Esophagus muscularis mucosa (tissue), 4 donors: ENCODE measurements around the gene AP5S1. TPM values are rescaled to one million over a fixed set of nuclear protein-coding genes. Genes with fewer than 3 reads are reported as not detected.

Source experiments
- DNase-seq: peaks from one replicate; pipeline ENCODE4 v3.0.0-alpha.2; 2017; ENCODE audit errors: extremely low spot score
- H3K27ac ChIP-seq, 4 donors: fragments of 200-600 bp; sonication (generic); replicated peaks in 1 of 4; 1 replicate in 3 of 4; 2 replicates in 1 of 4; pipeline ENCODE4 v1.5.1; 2016 to 2019; ENCODE audit warnings: mild to moderate bottlenecking in 1 of 4
- H3K27me3 ChIP-seq, 4 donors: fragments of 200-600 bp; sonication (generic); one replicate each; pipeline versions ENCODE4 v1.5.1 to v1.6.0; 2016 to 2019
- H3K36me3 ChIP-seq, 4 donors: fragments of 200-600 bp; sonication (generic); one replicate each; pipeline ENCODE4 v1.5.1; 2016 to 2019
- H3K4me1 ChIP-seq, 4 donors: fragments of 200-600 bp; sonication (generic); one replicate each; pipeline ENCODE4 v1.5.1; 2016 to 2019
- H3K4me3 ChIP-seq, 4 donors: fragments of 200-600 bp; sonication (generic); 1 replicate in 2 of 4; 2 replicates in 2 of 4; pipeline ENCODE4 v1.5.1; 2016 to 2019; ENCODE audit warnings: mild to moderate bottlenecking in 4 of 4, moderate library complexity in 1 of 4
- H3K9me3 ChIP-seq, 4 donors: fragments of 200-600 bp; sonication (generic); 1 replicate in 3 of 4; 2 replicates in 1 of 4; pipeline ENCODE4 v1.5.1; 2016 to 2019
- EP300 ChIP-seq: sonication (generic); formaldehyde crosslinking; IDR thresholded peaks from one replicate; pipeline ENCODE4 v1.6.1; 2017; ENCODE audit warnings: antibody characterized with exemption
- POLR2A ChIP-seq: fragments of 450-650 bp; IDR thresholded peaks from one replicate; pipeline ENCODE4 v1.6.1; 2017; ENCODE audit warnings: antibody characterized with exemption, moderate library complexity, mild to moderate bottlenecking, low read depth
- POLR2AphosphoS5 ChIP-seq, 2 donors: sonication (generic); formaldehyde crosslinking; IDR thresholded peaks; one replicate each; pipeline ENCODE4 v1.6.1; 2017; ENCODE audit warnings: antibody characterized with exemption in 2 of 2
- WGBS: methylation state at CpG from one replicate; pipeline ENCODE4 v1.1.5; 2018; 5-methylcytosine and 5-hydroxymethylcytosine counted together
- intact Hi-C: fragments of 100-400 bp; cut with DNase I; formaldehyde crosslinking; loops from one replicate; pipeline ENCODE4 v1.15.1; 2023
- total RNA-seq, 4 donors: library from RNA; depleted of rRNA; stranded (reverse); fragments of >200 nt; gene quantifications; one replicate each; pipeline versions ENCODE4 v1.1.0 to v1.2.1, GENCODE V29; 2016
- TF ChIP-seq, protein P1 (sequence below), 3 experiments: fragments of 200-600 bp in 2 of 3; fragments of 450-650 bp in 1 of 3; sonication (generic) in 2 of 3; IDR thresholded peaks; one replicate each; pipeline ENCODE4 v1.5.1; 2017 to 2019; ENCODE audit warnings: antibody characterized with exemption in 3 of 3, mild to moderate bottlenecking in 2 of 3, moderate library complexity in 1 of 3

The AP5S1 gene
- total RNA-seq, 4 donors from 2014 or later = 7.9 to 11.7 (median 11.2) TPM

DNA sequence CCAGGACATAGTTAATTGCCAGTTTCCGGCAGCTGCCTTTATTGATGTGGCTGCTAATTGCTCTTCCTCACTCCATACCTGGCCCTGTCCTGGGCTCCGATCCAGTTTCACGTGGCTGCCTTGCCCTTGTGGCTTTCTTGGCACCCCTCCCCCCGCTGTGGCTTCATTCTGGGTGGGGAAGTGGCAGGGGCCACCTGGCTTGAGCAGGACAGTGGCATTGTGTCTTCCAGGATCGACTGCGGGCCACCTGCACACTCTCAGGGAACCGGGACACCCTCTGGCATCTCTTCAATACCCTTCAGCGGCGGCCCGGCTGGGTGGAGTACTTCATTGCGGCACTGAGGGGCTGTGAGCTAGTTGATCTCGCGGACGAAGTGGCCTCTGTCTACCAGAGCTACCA, 37.1 kb downstream of the AP5S1 start:
- Histone ChIP-seq H3K36me3 (peaks cover 47 to 82% (median 77%) of the 10 kb centered on the region in 4 donors), H3K9me3 (no peaks in the 10 kb centered on the region), H3K4me3 (no peak overlapping the region), H3K27ac (no peak overlapping the region), H3K27me3 (no peaks in the 10 kb centered on the region), H3K4me1 (peaks cover 4 to 10% (median 7%) of the 10 kb centered on the region in 4 donors)
- WGBS = 82% methylated on average over 11 of the region's 14 CpGs
- intact Hi-C loops = no loop called here
- DNase-seq = no peak
- TF ChIP-seq, protein P1, sequence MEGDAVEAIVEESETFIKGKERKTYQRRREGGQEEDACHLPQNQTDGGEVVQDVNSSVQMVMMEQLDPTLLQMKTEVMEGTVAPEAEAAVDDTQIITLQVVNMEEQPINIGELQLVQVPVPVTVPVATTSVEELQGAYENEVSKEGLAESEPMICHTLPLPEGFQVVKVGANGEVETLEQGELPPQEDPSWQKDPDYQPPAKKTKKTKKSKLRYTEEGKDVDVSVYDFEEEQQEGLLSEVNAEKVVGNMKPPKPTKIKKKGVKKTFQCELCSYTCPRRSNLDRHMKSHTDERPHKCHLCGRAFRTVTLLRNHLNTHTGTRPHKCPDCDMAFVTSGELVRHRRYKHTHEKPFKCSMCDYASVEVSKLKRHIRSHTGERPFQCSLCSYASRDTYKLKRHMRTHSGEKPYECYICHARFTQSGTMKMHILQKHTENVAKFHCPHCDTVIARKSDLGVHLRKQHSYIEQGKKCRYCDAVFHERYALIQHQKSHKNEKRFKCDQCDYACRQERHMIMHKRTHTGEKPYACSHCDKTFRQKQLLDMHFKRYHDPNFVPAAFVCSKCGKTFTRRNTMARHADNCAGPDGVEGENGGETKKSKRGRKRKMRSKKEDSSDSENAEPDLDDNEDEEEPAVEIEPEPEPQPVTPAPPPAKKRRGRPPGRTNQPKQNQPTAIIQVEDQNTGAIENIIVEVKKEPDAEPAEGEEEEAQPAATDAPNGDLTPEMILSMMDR (IDR thresholded peaks at IDR 0.05) = no peak
- TF ChIP-seq EP300 = no peak
- no peak for TF ChIP-seq POLR2A
- no peak for TF ChIP-seq POLR2AphosphoS5 (IDR thresholded peaks at IDR 0.05)

DNA sequence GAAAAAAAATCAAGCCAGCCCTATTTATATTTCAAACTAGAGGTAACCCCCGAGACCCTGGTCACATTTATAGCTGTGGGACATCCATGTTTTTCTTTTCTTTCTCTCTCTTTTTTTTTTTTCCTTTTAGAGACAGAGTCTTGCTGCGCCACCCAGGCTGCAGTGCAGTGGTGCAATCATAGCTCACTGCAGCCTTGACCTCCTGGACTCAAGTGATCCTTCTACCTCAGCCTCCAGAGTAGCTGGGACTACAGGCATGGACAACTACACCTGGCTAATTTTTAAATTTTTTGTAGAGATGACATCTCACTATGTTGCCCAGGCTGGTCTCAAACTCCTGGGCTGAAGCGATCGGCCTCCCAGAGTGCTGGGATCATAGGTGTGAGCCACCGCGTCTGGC, 38.3 kb downstream of the AP5S1 start:
- Histone ChIP-seq H3K4me3 (no peak overlapping the region), H3K27ac (no peak overlapping the region), H3K27me3 (no peaks in the 10 kb centered on the region), H3K4me1 (peaks cover 4 to 10% (median 7%) of the 10 kb centered on the region in 4 donors), H3K9me3 (no peaks in the 10 kb centered on the region), H3K36me3 (peaks cover 59 to 94% (median 90%) of the 10 kb centered on the region in 4 donors)
- intact Hi-C loops = no loop called here
- 92% methylated on average over 6 of the region's 6 CpGs for WGBS
- no peak for DNase-seq
- TF ChIP-seq EP300 = no peak
- no peak for TF ChIP-seq POLR2AphosphoS5 (IDR thresholded peaks at IDR 0.05)

GRCh38 chr20:3861191-3861590, 40.8 kb downstream of the AP5S1 start:
- intact Hi-C loops = no loop called here
- H3K4me3 ChIP-seq = no peak overlapping the region
- no peaks in the 10 kb centered on the region for H3K27me3 ChIP-seq
- TF ChIP-seq EP300 (no peak), POLR2A (no peak), POLR2AphosphoS5 (IDR thresholded peaks at IDR 0.05) (no peak)
- TF ChIP-seq, protein P1 (IDR thresholded peaks at IDR 0.05) = no peak
- no peak overlapping the region for H3K27ac ChIP-seq
- H3K9me3 ChIP-seq = no peaks in the 10 kb centered on the region
- WGBS = 96% methylated on average over 7 of the region's 7 CpGs
- DNase-seq = no peak
- H3K4me1 ChIP-seq = no peaks in the 10 kb centered on the region
- peaks cover 83 to 100% (median 100%) of the 10 kb centered on the region in 4 donors for H3K36me3 ChIP-seq

GRCh38 chr20:3862333-3862732, 42.0 kb downstream of the AP5S1 start:
- H3K36me3 ChIP-seq = peaks cover 76 to 100% (median 100%) of the 10 kb centered on the region in 4 donors
- DNase-seq = no peak

DNA sequence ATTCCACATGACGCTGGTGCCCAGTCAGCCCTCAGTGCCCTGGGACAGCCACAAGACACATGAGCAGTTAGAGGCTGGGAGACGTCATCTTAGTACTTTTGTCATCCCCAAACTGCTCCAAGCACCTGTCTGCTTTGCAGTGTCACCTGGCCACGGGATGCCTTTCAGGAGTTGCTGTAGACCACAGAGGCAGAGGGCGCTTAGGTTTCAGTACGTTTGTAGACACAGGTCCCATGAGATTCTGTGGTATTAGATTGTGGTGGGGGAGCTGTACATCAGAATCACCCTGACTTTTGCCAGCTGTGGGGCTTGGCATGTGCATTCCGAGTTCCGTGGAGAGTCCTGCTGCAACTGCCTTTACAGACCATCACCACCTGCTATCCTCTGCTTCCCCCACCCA, 43.0 kb downstream of the AP5S1 start:
- Histone ChIP-seq H3K9me3 (no peaks in the 10 kb centered on the region), H3K27me3 (no peaks in the 10 kb centered on the region), H3K4me1 (no peaks in the 10 kb centered on the region), H3K4me3 (no peak overlapping the region), H3K27ac (no peak overlapping the region), H3K36me3 (peaks cover 67 to 100% (median 98%) of the 10 kb centered on the region in 4 donors)
- WGBS = 76% methylated on average over 7 of the region's 7 CpGs
- DNase-seq = no peak
- intact Hi-C loops = no loop called here
- no peak for TF ChIP-seq POLR2A
- no peak for TF ChIP-seq EP300
- TF ChIP-seq POLR2AphosphoS5 (IDR thresholded peaks at IDR 0.05) = no peak
- TF ChIP-seq, protein P1 (IDR thresholded peaks at IDR 0.05) = no peak

More at GRCh38 chr20:3862333-3862732, 42.0 kb downstream of the AP5S1 start:
- no peak for TF ChIP-seq POLR2A
- TF ChIP-seq EP300 = no peak
- TF ChIP-seq POLR2AphosphoS5 (IDR thresholded peaks at IDR 0.05) = no peak
- TF ChIP-seq, protein P1 (IDR thresholded peaks at IDR 0.05) = no peak
- intact Hi-C loops = no loop called here
- 100% methylated on average over 1 of the region's 1 CpG for WGBS
- no peak overlapping the region for H3K4me3 ChIP-seq
- H3K9me3 ChIP-seq = no peaks in the 10 kb centered on the region
- no peaks in the 10 kb centered on the region for H3K27me3 ChIP-seq
- no peaks in the 10 kb centered on the region for H3K4me1 ChIP-seq
- H3K27ac ChIP-seq = no peak overlapping the region
